IMR-90 (cell line): ENCODE data around the gene PRR19. TPM values are rescaled to one million over a fixed set of nuclear protein-coding genes. Genes with fewer than 3 reads are reported as not detected.

Experiments
- ATAC-seq: fragments of 200-7000 bp; cut with Tn5 transposase; 2 replicates; pipeline ENCODE4 v1.9.1; 2020; ENCODE audit warnings: low read depth, mild to moderate bottlenecking, moderate library complexity
- BruUV-seq: library from RNA; stranded (reverse); fragments of 400-500 nt; replicated peaks from 2 replicates; lab custom pipeline; 2021; lab: Mats Ljungman, UMichigan
- CTCF ChIA-PET: fragments of 300-600 bp; formaldehyde crosslinking; extraction: SDS; loops from one replicate; lab custom pipeline; 2021; ENCODE audit warnings: antibody characterized with exemption; lab: Yijun Ruan, JAX
- POLR2A ChIA-PET: fragments of 300-600 bp; sonication (Branson Sonifier 250); formaldehyde crosslinking; loops from one replicate; lab custom pipeline; 2022; ENCODE audit warnings: antibody characterized with exemption; ENCODE audit not compliant: unreplicated experiment; lab: Charles Lee
- DNase-seq: peaks from one replicate; pipeline ENCODE4 v3.0.0; 2013
- H2AFZ ChIP-seq: replicated peaks from 2 replicates; pipeline ENCODE3; 2013; ENCODE audit warnings: low read length, mild to moderate bottlenecking; ENCODE audit not compliant: poor library complexity
- H2AK5ac ChIP-seq: 2 replicates; pipeline ENCODE4 v1.6.1; 2013; ENCODE audit warnings: low read depth, low read length, inconsistent platforms
- H2AK9ac ChIP-seq: replicated peaks from 2 replicates; pipeline ENCODE3; 2013; ENCODE audit warnings: mild to moderate bottlenecking, low read depth, low read length, moderate library complexity; ENCODE audit not compliant: poor library complexity
- H2BK120ac ChIP-seq: 2 replicates; pipeline ENCODE4 v1.6.1; 2013; ENCODE audit warnings: low read depth, low read length, inconsistent platforms
- H2BK15ac ChIP-seq: 3 replicates; pipeline ENCODE4 v1.6.1; 2013; ENCODE audit warnings: low read depth, low read length, inconsistent platforms
- H2BK20ac ChIP-seq: 2 replicates; pipeline ENCODE4 v1.6.1; 2013; ENCODE audit warnings: low read depth, mild to moderate bottlenecking, inconsistent platforms, low read length, moderate library complexity
- H2BK5ac ChIP-seq: 2 replicates; pipeline ENCODE4 v1.6.1; 2013; ENCODE audit warnings: mild to moderate bottlenecking, low read depth, low read length, inconsistent platforms; ENCODE audit not compliant: poor library complexity, severe bottlenecking
- H3K14ac ChIP-seq: replicated peaks from 2 replicates; pipeline ENCODE4 v1.6.1; 2013; ENCODE audit warnings: low read depth, low read length, inconsistent platforms
- H3K18ac ChIP-seq: 2 replicates; pipeline ENCODE4 v1.6.1; 2013; ENCODE audit warnings: low read depth, low read length, control low read depth
- H3K23ac ChIP-seq: 2 replicates; pipeline ENCODE4 v1.6.1; 2013; ENCODE audit warnings: low read depth, low read length, inconsistent platforms
- H3K27ac ChIP-seq: 2 replicates; pipeline ENCODE4 v1.5.1; 2013; ENCODE audit warnings: mild to moderate bottlenecking, control low read depth, low read length; ENCODE audit not compliant: insufficient read depth
- H3K27me3 ChIP-seq: 2 replicates; pipeline ENCODE4 v1.6.1; 2013; ENCODE audit warnings: low read length; ENCODE audit not compliant: control insufficient read depth, insufficient read depth
- H3K36me3 ChIP-seq: 2 replicates; pipeline ENCODE4 v1.6.1; 2013; ENCODE audit warnings: low read length, mixed read lengths; ENCODE audit not compliant: control insufficient read depth, insufficient read depth
- H3K4ac ChIP-seq: 2 replicates; pipeline ENCODE4 v1.6.1; 2013; ENCODE audit warnings: low read depth, low read length, inconsistent platforms
- H3K4me1 ChIP-seq: 2 replicates; pipeline ENCODE4 v1.6.1; 2013; ENCODE audit warnings: low read length, mixed read lengths; ENCODE audit not compliant: control insufficient read depth, insufficient read depth
- H3K4me2 ChIP-seq: 2 replicates; pipeline ENCODE4 v1.6.1; 2013; ENCODE audit warnings: low read depth, mild to moderate bottlenecking, control low read depth, low read length, moderate library complexity
- H3K4me3 ChIP-seq: 2 replicates; pipeline ENCODE4 v1.5.1; 2013; ENCODE audit warnings: low read depth, mild to moderate bottlenecking, control low read depth, low read length, moderate library complexity; ENCODE audit not compliant: insufficient read depth
- H3K56ac ChIP-seq: 2 replicates; pipeline ENCODE4 v1.6.1; 2013; ENCODE audit warnings: low read length, inconsistent platforms; ENCODE audit not compliant: insufficient read depth; ENCODE audit errors: extremely low read depth
- H3K79me1 ChIP-seq, 2 experiments: 2 replicates each; pipeline ENCODE4 v1.6.1; 2013; ENCODE audit warnings: low read length in 2 of 2, inconsistent platforms in 1 of 2, low read depth in 1 of 2
- H3K9ac ChIP-seq: 2 replicates; pipeline ENCODE4 v1.6.1; 2013; ENCODE audit warnings: low read depth, low read length, control low read depth
- H3K9me1 ChIP-seq: 2 replicates; pipeline ENCODE4 v1.6.1; 2013; ENCODE audit warnings: low read length, inconsistent platforms; ENCODE audit not compliant: insufficient read depth
- H3K9me3 ChIP-seq: 2 replicates; pipeline ENCODE4 v1.6.1; 2013; ENCODE audit warnings: low read length; ENCODE audit not compliant: control insufficient read depth, insufficient read depth
- H4K20me1 ChIP-seq: 2 replicates; pipeline ENCODE4 v1.6.1; 2013; ENCODE audit warnings: low read length, inconsistent platforms; ENCODE audit not compliant: insufficient read depth
- H4K5ac ChIP-seq: 2 replicates; pipeline ENCODE4 v1.6.1; 2013; ENCODE audit warnings: mild to moderate bottlenecking, low read depth, low read length, control low read depth
- H4K8ac ChIP-seq, 2 experiments: 2 replicates each; pipeline ENCODE4 v1.6.1; 2013; ENCODE audit warnings: low read depth in 2 of 2, low read length in 2 of 2, control low read depth in 1 of 2, inconsistent platforms in 1 of 2
- H4K91ac ChIP-seq: 2 replicates; pipeline ENCODE4 v1.6.1; 2013; ENCODE audit warnings: low read depth, low read length, inconsistent platforms; ENCODE audit not compliant: insufficient read depth
- BHLHE40 ChIP-seq: fragments of 150-350 bp; IDR thresholded peaks from 2 replicates; pipeline ENCODE4 v1.6.1; 2016; ENCODE audit warnings: mild to moderate bottlenecking, low read depth, low read length
- CEBPB ChIP-seq: IDR thresholded peaks from 2 replicates; pipeline ENCODE4 v1.6.1; 2012; ENCODE audit warnings: low read depth, low read length, improper control_type of control experiment
- FOS ChIP-seq: fragments of 150-350 bp; IDR thresholded peaks from 2 replicates; pipeline ENCODE4 v1.6.1; 2016; ENCODE audit warnings: low read depth, low read length
- MAFK ChIP-seq: IDR thresholded peaks from 2 replicates; pipeline ENCODE4 v1.6.1; 2012; ENCODE audit warnings: low read depth, low read length, improper control_type of control experiment
- MAZ ChIP-seq: IDR thresholded peaks from 2 replicates; pipeline ENCODE4 v1.6.1; 2012; ENCODE audit warnings: low read depth, mild to moderate bottlenecking, low read length, improper control_type of control experiment, moderate library complexity, borderline replicate concordance
- MXI1 ChIP-seq: IDR thresholded peaks from 2 replicates; pipeline ENCODE4 v1.6.1; 2012; ENCODE audit warnings: low read depth, mild to moderate bottlenecking, low read length, moderate library complexity, borderline replicate concordance
- NFE2L2 ChIP-seq: fragments of 150-350 bp; IDR thresholded peaks from 2 replicates; pipeline ENCODE4 v1.6.1; 2016; ENCODE audit warnings: low read depth, mild to moderate bottlenecking, low read length
- RAD21 ChIP-seq: IDR thresholded peaks from 2 replicates; pipeline ENCODE4 v1.6.1; 2012; ENCODE audit warnings: low read length, improper control_type of control experiment
- WGBS, 2 experiments: methylation state at CpG; one replicate each; pipeline versions ENCODE4 v1.1.5 to v1.1.7; 2013; ENCODE audit warnings: missing lambda C conversion rate in 2 of 2; ENCODE audit not compliant: insufficient read length in 1 of 2; ENCODE audit errors: extremely low coverage in 2 of 2; 5-methylcytosine and 5-hydroxymethylcytosine counted together
- dilution Hi-C: fragments of 300-500 bp; cut with HindIII; formaldehyde crosslinking; loops from one replicate; pipeline ENCODE4 v1.14.3; 2018; ENCODE audit warnings: low sequenced_read_pairs; ENCODE audit not compliant: unreplicated experiment
- in situ Hi-C: fragments of 300-500 bp; cut with MboI; formaldehyde crosslinking; loops from 3 replicates; pipeline ENCODE4 v1.14.3; 2019; ENCODE audit warnings: low sequenced_read_pairs, inconsistent platforms, mixed read lengths
- intact Hi-C: fragments of 100-400 bp; cut with micrococcal nuclease; formaldehyde crosslinking; loops from 2 replicates; pipeline ENCODE4 v1.10.0; 2022
- polyA plus RNA-seq, 3 experiments: library from polyadenylated mRNA; depleted of rRNA; stranded (reverse); fragments of >200 nt; gene quantifications; 2 replicates each; pipeline ENCODE4 v1.2.3, GENCODE V29; 2012; ENCODE audit warnings: low replicate concordance in 1 of 3
- total RNA-seq: library from RNA; depleted of rRNA; stranded (reverse); fragments of >200 nt; gene quantifications from 2 replicates; pipeline ENCODE4 v1.2.3, GENCODE V29; 2012
- TF ChIP-seq, protein P1 (sequence below): fragments of 150-350 bp; IDR thresholded peaks from 2 replicates; pipeline ENCODE4 v1.6.1; 2017; ENCODE audit warnings: mild to moderate bottlenecking, antibody characterized with exemption, low read length, low read depth
- TF ChIP-seq, protein P2 (sequence below): conservative IDR thresholded peaks from 2 replicates; pipeline ENCODE4 v1.5.1; 2012; ENCODE audit warnings: mild to moderate bottlenecking, low read depth, low read length, improper control_type of control experiment

The PRR19 gene
- total and polyA plus RNA-seq, 2 of the 4 experiments (the other 2 are of a cell fraction), result 0.36 to 1.6 TPM

DNA sequence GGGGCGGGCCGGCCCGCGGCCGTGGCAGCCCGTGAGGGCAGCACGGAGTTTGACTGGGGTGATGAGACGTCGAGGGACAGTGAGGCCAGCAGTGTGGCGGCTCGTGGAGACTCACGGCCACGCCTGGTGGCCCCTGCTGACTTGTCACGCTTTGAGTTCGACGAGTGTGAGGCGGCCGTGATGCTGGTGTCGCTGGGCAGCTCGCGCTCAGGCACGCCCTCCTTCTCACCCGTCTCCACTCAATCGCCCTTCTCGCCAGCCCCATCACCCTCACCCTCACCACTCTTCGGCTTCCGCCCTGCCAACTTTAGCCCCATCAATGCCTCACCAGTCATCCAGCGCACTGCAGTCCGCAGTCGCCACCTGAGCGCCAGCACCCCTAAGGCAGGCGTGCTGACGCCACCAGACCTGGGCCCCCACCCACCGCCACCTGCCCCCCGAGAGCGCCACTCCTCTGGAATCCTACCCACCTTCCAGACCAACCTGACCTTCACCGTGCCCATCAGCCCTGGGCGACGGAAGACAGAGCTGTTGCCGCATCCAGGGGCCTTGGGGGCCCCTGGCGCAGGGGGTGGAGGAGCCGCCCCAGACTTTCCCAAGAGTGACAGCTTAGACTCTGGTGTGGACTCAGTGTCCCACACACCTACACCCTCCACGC, 28.4 kb upstream of the PRR19 start:
- no peak overlapping the region for H3K23ac ChIP-seq
- BruUV-seq, result no TSS peak
- dilution Hi-C loops (no loop called here), intact Hi-C loops (no loop called here), in situ Hi-C loops (no loop called here)
- H3K36me3 ChIP-seq, result peaks cover 29% of the 10 kb centered on the region
- H2BK120ac ChIP-seq, result no peak overlapping the region
- H2BK15ac ChIP-seq, result no peak overlapping the region
- no peak overlapping the region for H3K4ac ChIP-seq
- no peak overlapping the region for H2AK5ac ChIP-seq
- TF ChIP-seq, protein P1, sequence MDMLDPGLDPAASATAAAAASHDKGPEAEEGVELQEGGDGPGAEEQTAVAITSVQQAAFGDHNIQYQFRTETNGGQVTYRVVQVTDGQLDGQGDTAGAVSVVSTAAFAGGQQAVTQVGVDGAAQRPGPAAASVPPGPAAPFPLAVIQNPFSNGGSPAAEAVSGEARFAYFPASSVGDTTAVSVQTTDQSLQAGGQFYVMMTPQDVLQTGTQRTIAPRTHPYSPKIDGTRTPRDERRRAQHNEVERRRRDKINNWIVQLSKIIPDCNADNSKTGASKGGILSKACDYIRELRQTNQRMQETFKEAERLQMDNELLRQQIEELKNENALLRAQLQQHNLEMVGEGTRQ, result no peak
- no peak for TF ChIP-seq NFE2L2
- TF ChIP-seq MXI1, result no peak
- no peak for TF ChIP-seq CEBPB
- TF ChIP-seq FOS, result no peak
- TF ChIP-seq MAFK, result no peak
- no peak for TF ChIP-seq MAZ
- no peak for TF ChIP-seq BHLHE40
- TF ChIP-seq, protein P2, sequence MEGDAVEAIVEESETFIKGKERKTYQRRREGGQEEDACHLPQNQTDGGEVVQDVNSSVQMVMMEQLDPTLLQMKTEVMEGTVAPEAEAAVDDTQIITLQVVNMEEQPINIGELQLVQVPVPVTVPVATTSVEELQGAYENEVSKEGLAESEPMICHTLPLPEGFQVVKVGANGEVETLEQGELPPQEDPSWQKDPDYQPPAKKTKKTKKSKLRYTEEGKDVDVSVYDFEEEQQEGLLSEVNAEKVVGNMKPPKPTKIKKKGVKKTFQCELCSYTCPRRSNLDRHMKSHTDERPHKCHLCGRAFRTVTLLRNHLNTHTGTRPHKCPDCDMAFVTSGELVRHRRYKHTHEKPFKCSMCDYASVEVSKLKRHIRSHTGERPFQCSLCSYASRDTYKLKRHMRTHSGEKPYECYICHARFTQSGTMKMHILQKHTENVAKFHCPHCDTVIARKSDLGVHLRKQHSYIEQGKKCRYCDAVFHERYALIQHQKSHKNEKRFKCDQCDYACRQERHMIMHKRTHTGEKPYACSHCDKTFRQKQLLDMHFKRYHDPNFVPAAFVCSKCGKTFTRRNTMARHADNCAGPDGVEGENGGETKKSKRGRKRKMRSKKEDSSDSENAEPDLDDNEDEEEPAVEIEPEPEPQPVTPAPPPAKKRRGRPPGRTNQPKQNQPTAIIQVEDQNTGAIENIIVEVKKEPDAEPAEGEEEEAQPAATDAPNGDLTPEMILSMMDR, result no peak
- TF ChIP-seq RAD21, result no peak
- H3K9ac ChIP-seq, result no peak overlapping the region
- no peak overlapping the region for H2BK20ac ChIP-seq
- peak overlapping the region; percentile 33 for H2AFZ ChIP-seq
- DNase-seq, result no peak
- CTCF ChIA-PET, result no interaction called here
- 93% methylated on average over 36 of the region's 43 CpGs; no CpG with 5 or more reads in 1 of the 2 experiments for WGBS, 2 experiments
- POLR2A ChIA-PET, result no interaction called here
- peaks cover 19% of the 10 kb centered on the region for H3K4me1 ChIP-seq
- ATAC-seq, result no peak
- no peak overlapping the region for H3K4me3 ChIP-seq
- H2AK9ac ChIP-seq, result no peak overlapping the region
- no peaks in the 10 kb centered on the region for H3K9me3 ChIP-seq
- H4K5ac ChIP-seq, result no peak overlapping the region
- no peak overlapping the region for H4K8ac ChIP-seq
- no peak overlapping the region for H3K27ac ChIP-seq
- peaks cover 37 to 75% of the 10 kb centered on the region in 2 experiments for H3K79me1 ChIP-seq
- H3K9me1 ChIP-seq, result peaks cover 8% of the 10 kb centered on the region; the same call in 1 of the 2 replicates
- H3K56ac ChIP-seq, result no peak overlapping the region
- peaks cover 22% of the 10 kb centered on the region; the same call in 1 of the 2 replicates for H4K20me1 ChIP-seq
- no peak overlapping the region for H2BK5ac ChIP-seq
- H4K91ac ChIP-seq, result no peak overlapping the region
- no peak overlapping the region for H3K4me2 ChIP-seq
- no peak overlapping the region for H3K18ac ChIP-seq
- no peaks in the 10 kb centered on the region for H3K27me3 ChIP-seq
- no peak overlapping the region for H3K14ac ChIP-seq
